ENCODE measurements around the gene EPS15.
"Not testable (repeated sequence)": the region's sequence is repeated elsewhere in the genome, so short reads cannot be mapped to it uniquely, and the experiment has no call there.

- TF ChIP-seq ATF3 (IDR thresholded peaks at IDR 0.05; ENCODE audit: insufficient read depth, low read depth, low read length); SIRT6 (IDR thresholded peaks at IDR 0.05; ENCODE audit: low read length); POLR2A (IDR thresholded peaks at IDR 0.05; ENCODE audit: control extremely low read depth in 1 of 2, low read depth in 2 of 2, low read length in 2 of 2); RAD21 (IDR thresholded peaks at IDR 0.05 in 1 of 2, conservative IDR thresholded peaks at IDR 0.05 in 1 of 2; ENCODE audit: low read depth in 2 of 2, low read length in 2 of 2); MAFK (IDR thresholded peaks at IDR 0.05; ENCODE audit: low read depth, low read length); POLR2AphosphoS5 (IDR thresholded peaks at IDR 0.05; ENCODE audit: low read depth, low read length): not testable (repeated sequence)
- TF ChIP-seq, protein P1, sequence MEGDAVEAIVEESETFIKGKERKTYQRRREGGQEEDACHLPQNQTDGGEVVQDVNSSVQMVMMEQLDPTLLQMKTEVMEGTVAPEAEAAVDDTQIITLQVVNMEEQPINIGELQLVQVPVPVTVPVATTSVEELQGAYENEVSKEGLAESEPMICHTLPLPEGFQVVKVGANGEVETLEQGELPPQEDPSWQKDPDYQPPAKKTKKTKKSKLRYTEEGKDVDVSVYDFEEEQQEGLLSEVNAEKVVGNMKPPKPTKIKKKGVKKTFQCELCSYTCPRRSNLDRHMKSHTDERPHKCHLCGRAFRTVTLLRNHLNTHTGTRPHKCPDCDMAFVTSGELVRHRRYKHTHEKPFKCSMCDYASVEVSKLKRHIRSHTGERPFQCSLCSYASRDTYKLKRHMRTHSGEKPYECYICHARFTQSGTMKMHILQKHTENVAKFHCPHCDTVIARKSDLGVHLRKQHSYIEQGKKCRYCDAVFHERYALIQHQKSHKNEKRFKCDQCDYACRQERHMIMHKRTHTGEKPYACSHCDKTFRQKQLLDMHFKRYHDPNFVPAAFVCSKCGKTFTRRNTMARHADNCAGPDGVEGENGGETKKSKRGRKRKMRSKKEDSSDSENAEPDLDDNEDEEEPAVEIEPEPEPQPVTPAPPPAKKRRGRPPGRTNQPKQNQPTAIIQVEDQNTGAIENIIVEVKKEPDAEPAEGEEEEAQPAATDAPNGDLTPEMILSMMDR (IDR thresholded peaks at IDR 0.05; ENCODE audit: control extremely low read depth in 1 of 3, insufficient read depth in 1 of 3, low read depth in 1 of 3, low read length in 3 of 3), result not testable (repeated sequence)
- TF ChIP-seq, protein P2, sequence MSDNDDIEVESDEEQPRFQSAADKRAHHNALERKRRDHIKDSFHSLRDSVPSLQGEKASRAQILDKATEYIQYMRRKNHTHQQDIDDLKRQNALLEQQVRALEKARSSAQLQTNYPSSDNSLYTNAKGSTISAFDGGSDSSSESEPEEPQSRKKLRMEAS (IDR thresholded peaks at IDR 0.05), result not testable (repeated sequence)
Observed at GRCh38 chr1:51560895-51561294, 41.8 kb upstream of the EPS15 start.

All from H1 (cell line).